ENCODE measurements around the gene SERPINA3.
A peak's percentile ranks its signal among the peaks of the same experiment; 100 is the strongest.
"Not testable (repeated sequence)": the region's sequence is repeated elsewhere in the genome, so short reads cannot be mapped to it uniquely, and the experiment has no call there.

Gene SERPINA3

DNA sequence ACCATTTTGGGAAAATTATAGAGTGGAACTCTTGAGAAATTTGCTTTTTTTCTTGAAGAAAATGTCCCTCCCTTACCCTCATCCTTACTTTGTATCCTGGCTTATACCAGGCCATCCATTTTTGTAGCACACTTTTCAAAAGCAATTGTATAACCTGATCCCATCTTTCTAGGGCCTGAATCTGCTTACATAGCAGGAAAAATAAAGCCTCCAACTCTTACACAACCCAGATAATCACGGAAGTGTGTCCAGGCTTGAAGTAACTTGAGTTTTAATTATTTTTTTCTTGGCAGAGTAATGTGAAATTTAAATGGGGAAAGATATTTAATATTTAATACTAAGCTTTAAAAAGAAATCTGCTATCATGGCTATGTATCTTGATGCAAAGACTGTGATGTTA, 23.0 kb downstream of the SERPINA3 start:
- Histone ChIP-seq H3F3A (ENCODE audit: low read depth) (no peaks in the 10 kb centered on the region), H3K9ac (ENCODE audit: low read depth, low read length, poor library complexity, severe bottlenecking) (no peak overlapping the region), H4K20me1 (ENCODE audit: insufficient read depth, low read length, poor library complexity, severe bottlenecking) (no peaks in the 10 kb centered on the region), H3K4me3 (ENCODE audit: low read length, poor library complexity, severe bottlenecking) (no peak overlapping the region), H3K27me3 (ENCODE audit: insufficient read depth, low read length, poor library complexity, severe bottlenecking) (no peaks in the 10 kb centered on the region), H3K4me2 (ENCODE audit: low read depth, low read length, poor library complexity, severe bottlenecking) (no peak overlapping the region), H2AFZ (ENCODE audit: low read length) (no peak overlapping the region), H3K79me2 (ENCODE audit: insufficient read depth, low read length) (no peaks in the 10 kb centered on the region), H3K9me2 (replicated peaks; ENCODE audit: low read depth, low read length) (no peaks in the 10 kb centered on the region), H3K36me3 (ENCODE audit: insufficient read depth, low read length) (no peaks in the 10 kb centered on the region), H3K4me1 (ENCODE audit: insufficient read depth, low read length, poor library complexity, severe bottlenecking) (no peaks in the 10 kb centered on the region), H3K9me3 (ENCODE audit: insufficient read depth, low read depth, low read length) (peaks cover under 1% of the 10 kb centered on the region; the same call in 1 of the 2 replicates)
- TF ChIP-seq EZH2phosphoT487 (IDR thresholded peaks at IDR 0.05; ENCODE audit: borderline replicate concordance), result no peak
- TF ChIP-seq, protein P1, sequence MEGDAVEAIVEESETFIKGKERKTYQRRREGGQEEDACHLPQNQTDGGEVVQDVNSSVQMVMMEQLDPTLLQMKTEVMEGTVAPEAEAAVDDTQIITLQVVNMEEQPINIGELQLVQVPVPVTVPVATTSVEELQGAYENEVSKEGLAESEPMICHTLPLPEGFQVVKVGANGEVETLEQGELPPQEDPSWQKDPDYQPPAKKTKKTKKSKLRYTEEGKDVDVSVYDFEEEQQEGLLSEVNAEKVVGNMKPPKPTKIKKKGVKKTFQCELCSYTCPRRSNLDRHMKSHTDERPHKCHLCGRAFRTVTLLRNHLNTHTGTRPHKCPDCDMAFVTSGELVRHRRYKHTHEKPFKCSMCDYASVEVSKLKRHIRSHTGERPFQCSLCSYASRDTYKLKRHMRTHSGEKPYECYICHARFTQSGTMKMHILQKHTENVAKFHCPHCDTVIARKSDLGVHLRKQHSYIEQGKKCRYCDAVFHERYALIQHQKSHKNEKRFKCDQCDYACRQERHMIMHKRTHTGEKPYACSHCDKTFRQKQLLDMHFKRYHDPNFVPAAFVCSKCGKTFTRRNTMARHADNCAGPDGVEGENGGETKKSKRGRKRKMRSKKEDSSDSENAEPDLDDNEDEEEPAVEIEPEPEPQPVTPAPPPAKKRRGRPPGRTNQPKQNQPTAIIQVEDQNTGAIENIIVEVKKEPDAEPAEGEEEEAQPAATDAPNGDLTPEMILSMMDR (conservative IDR thresholded peaks at IDR 0.05; ENCODE audit: low read length), result no peak

DNA sequence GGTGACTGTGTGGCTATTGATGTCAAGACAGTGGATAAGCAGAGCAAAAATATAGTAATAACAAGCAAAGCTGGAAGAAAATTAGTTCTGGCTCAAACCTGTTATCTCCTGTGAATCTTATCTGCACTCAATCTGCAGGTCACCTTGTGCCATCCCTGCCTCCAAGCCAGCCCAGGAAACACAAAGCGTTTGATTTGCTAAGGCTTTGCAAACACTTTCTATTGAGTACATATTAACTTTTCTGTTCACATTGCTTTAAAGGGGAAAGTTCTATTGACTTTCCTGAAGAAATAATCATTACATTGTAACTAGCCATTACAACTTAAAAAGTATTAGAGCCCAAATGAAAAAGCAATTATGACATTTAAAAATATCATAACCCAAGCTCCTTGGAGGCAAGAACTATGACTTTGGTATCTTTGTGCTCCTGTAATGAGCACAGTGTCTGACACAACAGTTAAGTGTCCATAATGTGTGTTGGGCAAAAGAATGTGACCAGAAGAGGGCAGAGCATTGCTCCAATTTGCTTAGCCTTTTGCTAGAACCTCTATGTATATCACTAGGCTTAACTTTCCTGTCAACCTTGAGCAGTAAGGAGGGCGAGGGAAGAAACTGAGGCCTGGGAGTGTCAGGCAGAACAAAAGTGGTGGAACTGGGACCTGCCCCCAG, 24.7 kb downstream of the SERPINA3 start:
- H2AFZ ChIP-seq (ENCODE audit: low read length), result no peak overlapping the region

DNA sequence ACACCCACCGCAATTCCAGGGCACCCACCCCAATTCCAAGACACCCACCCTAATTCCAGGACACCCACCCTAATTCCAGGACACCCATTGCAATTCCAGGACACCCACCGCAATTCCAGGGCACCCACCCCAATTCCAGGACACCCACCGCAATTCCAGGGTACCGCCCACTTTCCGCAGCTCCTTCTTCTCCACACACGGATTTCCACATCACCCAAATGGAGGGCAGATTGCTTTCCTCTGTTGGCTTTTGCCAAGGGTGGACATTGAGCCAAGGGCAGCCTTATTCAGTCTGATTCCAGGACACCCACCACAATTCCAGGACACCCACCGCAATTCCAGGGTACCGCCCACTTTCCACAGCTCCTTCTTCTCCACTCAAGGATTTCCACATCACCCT, 25.6 kb downstream of the SERPINA3 start:
- H3K9me2 ChIP-seq (replicated peaks; ENCODE audit: low read depth, low read length); H3K36me3 ChIP-seq (ENCODE audit: insufficient read depth, low read length); H3F3A ChIP-seq (ENCODE audit: low read depth); H4K20me1 ChIP-seq (ENCODE audit: insufficient read depth, low read length, poor library complexity, severe bottlenecking); H2AFZ ChIP-seq (ENCODE audit: low read length); H3K9ac ChIP-seq (ENCODE audit: low read depth, low read length, poor library complexity, severe bottlenecking); H3K27me3 ChIP-seq (ENCODE audit: insufficient read depth, low read length, poor library complexity, severe bottlenecking); H3K79me2 ChIP-seq (ENCODE audit: insufficient read depth, low read length); H3K9me3 ChIP-seq (ENCODE audit: insufficient read depth, low read depth, low read length); H3K4me1 ChIP-seq (ENCODE audit: insufficient read depth, low read length, poor library complexity, severe bottlenecking); H3K4me2 ChIP-seq (ENCODE audit: low read depth, low read length, poor library complexity, severe bottlenecking); H3K4me3 ChIP-seq (ENCODE audit: low read length, poor library complexity, severe bottlenecking): not testable (repeated sequence)

More for the DNA sequence above, 24.7 kb downstream of the SERPINA3 start:
- no peaks in the 10 kb centered on the region for H3K4me1 ChIP-seq (ENCODE audit: insufficient read depth, low read length, poor library complexity, severe bottlenecking)
- no peak overlapping the region for H3K4me2 ChIP-seq (ENCODE audit: low read depth, low read length, poor library complexity, severe bottlenecking)
- no peaks in the 10 kb centered on the region for H3K9me2 ChIP-seq (replicated peaks; ENCODE audit: low read depth, low read length)
- no peaks in the 10 kb centered on the region; the same call in 1 of the 2 replicates for H3K9me3 ChIP-seq (ENCODE audit: insufficient read depth, low read depth, low read length)
- no peak overlapping the region for H3K9ac ChIP-seq (ENCODE audit: low read depth, low read length, poor library complexity, severe bottlenecking)
- no peaks in the 10 kb centered on the region for H3K36me3 ChIP-seq (ENCODE audit: insufficient read depth, low read length)
- H4K20me1 ChIP-seq (ENCODE audit: insufficient read depth, low read length, poor library complexity, severe bottlenecking), result no peaks in the 10 kb centered on the region
- H3K27me3 ChIP-seq (ENCODE audit: insufficient read depth, low read length, poor library complexity, severe bottlenecking), result no peaks in the 10 kb centered on the region
- H3K79me2 ChIP-seq (ENCODE audit: insufficient read depth, low read length), result no peaks in the 10 kb centered on the region
- TF ChIP-seq, protein P1 (conservative IDR thresholded peaks at IDR 0.05; ENCODE audit: low read length), result 0 out of 2 replicates have a peak, but pooled peaks have one; percentile 11
- no peak for TF ChIP-seq EZH2phosphoT487 (IDR thresholded peaks at IDR 0.05; ENCODE audit: borderline replicate concordance)
- no peaks in the 10 kb centered on the region for H3F3A ChIP-seq (ENCODE audit: low read depth)
- H3K4me3 ChIP-seq (ENCODE audit: low read length, poor library complexity, severe bottlenecking), result no peak overlapping the region

DNA sequence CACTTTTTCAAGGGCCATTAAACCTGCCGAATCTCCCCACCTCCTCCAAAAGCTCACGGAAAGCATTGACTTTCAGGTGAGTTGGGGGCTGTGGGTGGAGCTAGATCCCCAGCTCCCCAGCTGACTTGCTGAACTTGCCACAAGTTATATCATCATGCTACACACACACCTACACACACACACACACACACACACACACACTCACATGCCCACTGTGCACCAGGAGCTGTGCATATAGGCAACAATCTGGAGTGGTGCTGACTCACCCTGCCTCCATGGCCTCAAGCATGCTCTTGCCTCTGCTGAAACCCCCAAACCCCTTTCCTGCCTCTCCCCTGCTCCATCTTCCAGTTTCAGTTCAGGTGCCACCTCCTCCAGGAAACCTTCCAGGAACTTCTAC, 26.1 kb downstream of the SERPINA3 start:
- Histone ChIP-seq H3K9me3 (ENCODE audit: insufficient read depth, low read depth, low read length) (no peaks in the 10 kb centered on the region; the same call in 1 of the 2 replicates), H2AFZ (ENCODE audit: low read length) (no peak overlapping the region), H3K79me2 (ENCODE audit: insufficient read depth, low read length) (no peaks in the 10 kb centered on the region), H3K9me2 (replicated peaks; ENCODE audit: low read depth, low read length) (no peaks in the 10 kb centered on the region), H3K36me3 (ENCODE audit: insufficient read depth, low read length) (no peaks in the 10 kb centered on the region), H3K27me3 (ENCODE audit: insufficient read depth, low read length, poor library complexity, severe bottlenecking) (no peaks in the 10 kb centered on the region), H3K4me2 (ENCODE audit: low read depth, low read length, poor library complexity, severe bottlenecking) (no peak overlapping the region), H3K4me1 (ENCODE audit: insufficient read depth, low read length, poor library complexity, severe bottlenecking) (no peaks in the 10 kb centered on the region), H4K20me1 (ENCODE audit: insufficient read depth, low read length, poor library complexity, severe bottlenecking) (no peaks in the 10 kb centered on the region), H3F3A (ENCODE audit: low read depth) (no peaks in the 10 kb centered on the region), H3K9ac (ENCODE audit: low read depth, low read length, poor library complexity, severe bottlenecking) (no peak overlapping the region), H3K4me3 (ENCODE audit: low read length, poor library complexity, severe bottlenecking) (no peak overlapping the region)
- TF ChIP-seq EZH2phosphoT487 (IDR thresholded peaks at IDR 0.05; ENCODE audit: borderline replicate concordance), result no peak
- TF ChIP-seq, protein P1 (conservative IDR thresholded peaks at IDR 0.05; ENCODE audit: low read length), result no peak
